ENCODE results near the gene RNU1-4. TPM values are rescaled to one million over a fixed set of nuclear protein-coding genes. Genes with fewer than 3 reads are reported as not detected.
A peak's percentile ranks its signal among the peaks of the same experiment; 100 is the strongest.
"Not testable (repeated sequence)": the region's sequence is repeated elsewhere in the genome, so short reads cannot be mapped to it uniquely, and the experiment has no call there.

Gene RNU1-4
- total RNA-seq, 2 donors from 2014 or later, result under 0.01 TPM

DNA sequence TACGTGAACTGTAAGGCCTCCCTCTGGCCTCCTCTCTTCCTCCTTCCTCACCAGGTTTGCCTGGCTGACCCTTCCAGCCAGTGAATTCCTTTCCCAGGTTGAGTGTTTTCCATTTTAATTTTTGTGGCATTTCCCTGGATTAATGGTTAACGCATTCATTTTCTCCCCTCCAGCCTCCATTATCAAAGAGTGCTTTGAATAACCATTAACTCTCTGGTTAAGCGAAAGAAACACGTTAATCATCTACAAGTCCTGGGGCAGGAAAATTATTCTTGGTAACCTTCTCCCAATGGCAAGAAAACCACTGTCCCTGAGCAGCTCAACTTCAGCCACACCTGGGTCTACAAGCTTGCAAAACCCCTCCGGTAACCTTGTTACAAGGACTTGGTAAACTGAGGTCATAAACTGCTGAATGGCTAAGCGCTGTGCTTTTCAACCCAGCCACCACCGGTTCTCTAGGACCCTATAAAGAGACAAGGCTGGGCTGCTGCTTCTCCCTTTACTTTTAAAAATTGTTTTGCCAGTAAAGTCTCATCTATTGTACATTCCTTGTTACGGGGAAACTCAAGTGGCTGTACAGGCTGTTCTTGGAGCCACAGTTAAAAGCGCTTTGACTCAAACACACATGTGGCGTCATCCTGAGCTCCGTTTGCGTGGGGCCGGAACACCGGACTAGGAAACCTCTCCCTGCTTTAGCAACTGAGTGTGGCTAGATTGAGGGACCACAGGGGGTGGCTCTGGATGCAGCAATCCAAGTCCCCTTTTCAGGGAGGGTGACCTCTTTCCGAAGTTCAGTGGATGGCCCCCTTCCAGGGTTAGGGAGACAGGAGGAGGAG, 24.7 kb downstream of the RNU1-4 start:
- H3K4me1 ChIP-seq (replicated peaks); intact Hi-C loops (cut with DNase I); H3K9me3 ChIP-seq; H3K27me3 ChIP-seq (replicated peaks; ENCODE audit: insufficient read depth); DNase-seq (ENCODE audit: low spot score); H3K36me3 ChIP-seq: not testable (repeated sequence)
- Histone ChIP-seq H3K4me3 (peak overlapping the region in 1 of 2 donors; percentile 6), H3K27ac (peak overlapping the region; percentile 39 to 55)
- 44% methylated on average over 15 of the region's 15 CpGs for WGBS
- TF ChIP-seq POLR2AphosphoS5 (IDR thresholded peaks at IDR 0.05), result peak; percentile 48

DNA sequence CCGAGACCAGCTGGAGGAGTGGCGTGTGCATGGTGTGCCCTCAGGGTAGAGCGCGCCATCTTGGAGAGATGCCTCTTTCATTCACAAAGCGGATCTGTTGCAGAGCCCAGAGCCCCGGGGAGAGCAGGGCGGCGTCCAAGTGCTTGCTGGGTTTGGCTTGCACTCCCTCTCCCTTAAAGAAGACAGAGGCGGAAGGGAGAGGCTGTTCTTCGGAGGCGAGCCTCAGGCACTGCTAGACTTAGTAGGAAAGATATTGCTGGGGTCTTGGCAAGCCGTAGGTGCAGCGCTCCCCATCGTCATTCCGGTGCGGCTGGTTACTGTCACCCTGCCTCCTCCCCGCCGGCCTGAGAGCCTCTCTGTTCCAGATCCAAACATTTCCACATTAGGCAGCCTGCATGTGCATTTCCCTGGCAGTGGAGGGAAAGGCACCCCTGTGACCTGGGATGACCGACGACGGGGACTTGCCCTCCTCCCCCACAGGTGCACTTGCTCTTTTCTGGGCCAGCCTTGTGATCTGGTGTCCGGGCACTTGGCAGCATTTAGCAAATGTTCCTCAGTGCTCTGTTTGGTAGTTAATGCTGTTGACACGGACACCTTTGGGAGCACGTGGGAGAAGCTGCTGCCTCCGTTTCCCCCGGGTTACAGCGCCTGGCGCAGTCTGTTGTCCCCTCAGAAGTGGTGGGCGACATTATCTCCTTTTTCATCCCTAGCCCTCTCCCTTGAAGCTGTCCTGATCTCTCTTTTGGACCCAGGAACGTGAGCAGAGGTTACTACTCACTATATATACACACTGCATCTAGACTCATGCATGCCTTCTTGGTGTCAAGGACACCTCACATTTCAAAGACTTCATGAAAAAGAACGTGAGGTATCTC, 25.7 kb downstream of the RNU1-4 start:
- H3K9me3 ChIP-seq; H3K36me3 ChIP-seq; intact Hi-C loops (cut with DNase I); H3K4me1 ChIP-seq (replicated peaks); DNase-seq (ENCODE audit: low spot score); H3K27me3 ChIP-seq (replicated peaks; ENCODE audit: insufficient read depth): not testable (repeated sequence)
- WGBS, result 29% methylated on average over 25 of the region's 31 CpGs
- peak overlapping the region; percentile 39 to 55 for H3K27ac ChIP-seq
- H3K4me3 ChIP-seq, result peak overlapping the region in 1 of 2 donors; percentile 6

DNA sequence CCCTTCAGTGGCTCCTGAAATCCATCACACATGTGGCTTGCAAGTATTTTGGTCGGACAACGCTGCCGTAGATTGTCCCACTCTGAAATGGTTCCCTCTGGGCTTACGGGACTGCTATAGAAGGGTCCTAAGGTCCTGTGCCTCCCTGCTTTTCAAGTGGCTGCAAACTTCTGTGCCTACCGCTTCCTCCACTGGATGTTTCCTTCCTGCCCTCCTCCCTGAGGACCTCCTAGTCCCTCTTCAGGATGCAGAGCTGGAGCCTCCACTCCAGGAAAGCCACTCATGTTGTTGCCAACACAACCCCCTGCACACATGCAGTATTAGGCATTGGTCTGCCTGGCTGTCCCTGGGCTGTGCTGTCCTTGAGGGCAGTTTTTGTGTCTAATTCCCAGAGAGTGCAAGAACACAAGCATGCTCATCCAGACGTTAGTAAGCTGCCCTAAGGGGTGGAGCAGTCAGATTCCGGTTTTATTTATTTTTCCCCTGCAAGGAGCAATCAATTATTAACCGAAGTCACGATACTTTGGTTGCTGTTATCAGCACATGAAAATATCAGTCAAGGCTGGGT, 26.5 kb downstream of the RNU1-4 start:
- 60% methylated on average over 9 of the region's 9 CpGs for WGBS
- H3K9me3 ChIP-seq; intact Hi-C loops (cut with DNase I); H3K4me3 ChIP-seq; H3K27ac ChIP-seq; DNase-seq (ENCODE audit: low spot score); H3K27me3 ChIP-seq (replicated peaks; ENCODE audit: insufficient read depth); H3K36me3 ChIP-seq; H3K4me1 ChIP-seq (replicated peaks): not testable (repeated sequence)

DNA sequence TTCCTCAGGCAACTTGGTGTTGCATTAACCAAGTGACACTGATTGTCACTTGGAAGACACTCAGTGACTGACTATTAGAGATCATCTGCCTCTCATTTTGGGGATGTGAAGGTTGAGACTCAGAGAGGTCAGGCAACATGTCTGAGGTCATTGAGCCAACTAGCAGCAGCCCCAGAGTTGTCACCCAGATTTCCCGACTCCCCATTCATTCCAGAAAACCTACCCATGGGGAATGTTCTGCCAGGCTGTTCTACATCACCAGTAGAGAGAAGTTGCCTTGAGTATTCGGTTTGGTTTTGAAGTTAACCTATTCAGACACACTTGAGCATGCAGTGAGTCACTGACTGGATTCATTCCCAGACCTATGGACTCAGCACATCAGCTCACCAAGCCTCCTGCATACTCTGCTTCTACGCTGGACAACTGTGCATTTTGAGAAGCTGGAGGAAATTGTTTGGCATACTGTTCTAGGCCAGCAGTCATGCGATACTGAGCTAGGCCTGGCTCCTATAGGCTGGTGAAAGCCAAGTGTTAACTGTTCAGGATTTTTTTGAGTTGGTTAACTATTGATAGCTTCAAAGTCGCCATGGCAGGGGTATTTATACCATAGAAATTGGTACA, 29.9 kb downstream of the RNU1-4 start:
- 83% methylated on average over 5 of the region's 5 CpGs for WGBS
- H3K4me3 ChIP-seq; intact Hi-C loops (cut with DNase I); DNase-seq (ENCODE audit: low spot score); H3K9me3 ChIP-seq; H3K27ac ChIP-seq; H3K36me3 ChIP-seq; H3K4me1 ChIP-seq (replicated peaks); H3K27me3 ChIP-seq (replicated peaks; ENCODE audit: insufficient read depth): not testable (repeated sequence)

DNA sequence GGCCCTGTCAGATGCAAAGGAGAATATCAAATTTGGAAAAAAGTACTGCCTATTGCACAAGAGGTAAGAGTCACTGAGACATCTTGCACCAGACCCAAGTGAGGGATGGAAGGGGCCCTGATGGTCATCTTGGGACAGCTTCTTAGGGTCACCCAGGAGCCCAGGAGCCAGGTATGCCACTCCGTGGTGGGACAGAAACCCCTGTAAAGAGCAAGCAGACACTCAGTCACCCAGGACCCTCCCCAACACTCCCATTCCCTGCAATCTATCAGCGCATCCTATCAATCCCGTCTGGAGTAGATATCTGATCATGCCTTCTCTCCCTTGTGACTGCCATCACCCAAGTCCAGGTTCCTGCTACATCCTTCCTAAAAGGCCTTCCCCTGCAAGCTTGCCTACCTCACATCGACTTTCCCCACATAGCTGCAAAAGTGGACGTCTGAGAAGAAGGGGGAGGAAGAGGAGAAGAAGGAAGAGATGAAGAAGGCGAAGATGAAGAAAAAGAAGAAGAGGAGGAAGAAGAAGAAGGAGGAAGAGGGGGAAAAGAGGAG, 30.7 kb downstream of the RNU1-4 start:
- H3K9me3 ChIP-seq; H3K4me1 ChIP-seq (replicated peaks); intact Hi-C loops (cut with DNase I); H3K27me3 ChIP-seq (replicated peaks; ENCODE audit: insufficient read depth); H3K27ac ChIP-seq; DNase-seq (ENCODE audit: low spot score); H3K4me3 ChIP-seq; H3K36me3 ChIP-seq: not testable (repeated sequence)
- WGBS, result 79% methylated on average over 6 of the region's 6 CpGs

DNA sequence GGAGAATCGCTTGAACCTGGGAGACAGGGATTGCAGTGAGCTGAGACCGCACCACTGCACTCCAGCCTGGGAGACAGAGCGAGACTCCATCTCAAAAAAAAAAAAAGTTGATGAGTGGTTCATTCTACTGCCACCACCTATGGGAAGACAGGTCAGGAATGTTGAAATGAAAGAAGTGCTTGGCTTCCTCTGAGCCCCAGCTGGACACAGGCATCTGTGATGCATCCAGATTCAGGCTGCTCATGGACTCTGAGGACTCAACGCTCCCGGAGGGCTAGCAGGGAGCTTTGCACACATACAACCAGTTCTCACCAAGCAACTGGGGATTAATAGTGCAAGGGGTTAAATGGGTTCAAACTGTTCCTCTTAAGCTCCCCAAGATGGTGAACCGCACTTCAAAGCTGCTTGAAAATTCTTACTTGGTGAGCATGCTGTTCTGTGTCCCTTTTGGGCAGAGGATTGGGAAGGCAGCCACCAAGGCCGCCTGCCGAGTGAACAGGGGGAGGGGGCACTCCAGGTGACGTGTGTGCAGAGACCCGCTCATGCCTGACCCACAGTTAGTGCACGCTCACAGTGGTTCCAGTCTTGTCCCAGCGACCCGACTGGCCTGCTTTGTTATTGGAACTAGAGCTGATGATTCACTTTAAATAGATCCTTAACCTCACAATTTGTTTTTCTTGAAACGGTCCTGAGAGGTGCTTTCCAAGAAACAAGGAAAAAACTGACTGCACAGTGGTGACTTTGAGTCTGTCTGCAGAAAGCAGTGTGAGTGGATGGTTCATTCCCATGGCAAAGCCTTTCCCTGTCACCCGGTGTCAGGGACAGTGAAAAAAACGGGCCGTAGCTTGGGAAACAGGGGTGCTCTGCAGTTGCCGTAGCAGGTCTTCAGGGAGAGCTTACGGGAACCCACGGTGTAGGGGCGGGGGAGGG, 32.2 kb downstream of the RNU1-4 start:
- H3K36me3 ChIP-seq; H3K9me3 ChIP-seq; intact Hi-C loops (cut with DNase I); H3K27me3 ChIP-seq (replicated peaks; ENCODE audit: insufficient read depth); H3K27ac ChIP-seq; H3K4me1 ChIP-seq (replicated peaks); H3K4me3 ChIP-seq; DNase-seq (ENCODE audit: low spot score): not testable (repeated sequence)
- 38% methylated on average over 14 of the region's 21 CpGs for WGBS

DNA sequence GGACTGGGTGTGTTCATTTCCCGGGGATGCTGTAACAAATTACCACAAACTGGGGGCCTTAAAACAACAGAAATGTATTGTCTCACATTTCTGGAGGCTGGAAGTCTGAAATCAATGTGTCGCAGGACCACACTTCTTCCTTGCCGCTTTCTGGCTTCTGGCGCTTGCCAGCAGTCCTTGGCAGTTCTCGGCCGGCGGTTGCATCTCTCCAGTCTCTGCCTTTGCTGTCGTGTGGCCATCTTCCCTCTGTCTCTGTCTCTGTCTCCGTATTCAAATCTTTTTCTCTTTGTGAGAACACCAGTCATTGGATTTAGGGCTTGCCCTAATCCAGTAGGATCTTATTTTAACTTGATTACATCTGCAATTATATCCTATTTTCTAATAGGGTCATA, 32.9 kb downstream of the RNU1-4 start:
- H3K27ac ChIP-seq; DNase-seq (ENCODE audit: low spot score); H3K36me3 ChIP-seq; H3K9me3 ChIP-seq; intact Hi-C loops (cut with DNase I); H3K27me3 ChIP-seq (replicated peaks; ENCODE audit: insufficient read depth); H3K4me3 ChIP-seq; H3K4me1 ChIP-seq (replicated peaks): not testable (repeated sequence)
- 46% methylated on average over 8 of the region's 9 CpGs for WGBS

DNA sequence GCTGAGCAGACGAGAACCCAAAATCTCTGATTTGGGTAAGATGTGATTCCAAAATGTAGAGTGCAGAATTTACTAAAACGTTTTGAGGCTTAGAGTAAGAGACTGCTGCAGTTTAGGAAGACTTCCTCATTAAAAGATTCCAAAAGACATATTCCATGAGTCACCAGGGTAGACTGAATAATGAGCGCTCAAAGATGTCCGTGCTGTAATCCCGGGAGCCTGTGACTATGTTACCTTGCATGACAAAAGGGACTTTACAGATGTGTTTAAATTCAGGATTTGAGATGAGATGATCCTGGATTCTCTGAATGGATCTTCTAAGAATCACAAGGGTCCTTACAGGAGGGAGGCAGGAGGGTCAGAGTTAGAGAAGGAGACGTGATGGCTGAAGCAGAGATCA, 33.4 kb downstream of the RNU1-4 start:
- DNase-seq (ENCODE audit: low spot score); H3K9me3 ChIP-seq; H3K36me3 ChIP-seq; intact Hi-C loops (cut with DNase I); H3K27me3 ChIP-seq (replicated peaks; ENCODE audit: insufficient read depth); H3K27ac ChIP-seq; H3K4me1 ChIP-seq (replicated peaks); H3K4me3 ChIP-seq: not testable (repeated sequence)
- WGBS, result 45% methylated on average over 3 of the region's 6 CpGs

DNA sequence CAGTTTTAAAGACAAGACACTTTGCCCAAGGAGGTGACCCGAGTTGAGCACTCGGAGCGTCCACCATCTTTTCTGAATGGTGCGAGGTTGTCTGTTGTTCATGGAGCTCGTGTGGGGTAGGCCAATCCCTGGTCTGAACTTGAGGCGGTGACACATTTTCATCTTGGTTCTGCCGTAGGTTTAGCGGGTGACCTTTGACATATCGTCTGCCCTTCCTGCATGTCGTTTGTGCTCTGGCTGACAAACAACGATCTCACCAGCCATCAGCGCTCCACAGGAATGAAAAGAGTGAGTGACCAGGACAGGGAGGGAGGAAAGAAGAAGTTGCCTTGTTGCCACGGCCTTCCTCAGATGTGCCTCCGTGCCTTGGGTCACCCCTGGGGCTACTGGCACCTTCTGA, 34.5 kb downstream of the RNU1-4 start:
- DNase-seq (ENCODE audit: low spot score); intact Hi-C loops (cut with DNase I): not testable (repeated sequence)
- WGBS, result 78% methylated on average over 7 of the region's 14 CpGs

DNA sequence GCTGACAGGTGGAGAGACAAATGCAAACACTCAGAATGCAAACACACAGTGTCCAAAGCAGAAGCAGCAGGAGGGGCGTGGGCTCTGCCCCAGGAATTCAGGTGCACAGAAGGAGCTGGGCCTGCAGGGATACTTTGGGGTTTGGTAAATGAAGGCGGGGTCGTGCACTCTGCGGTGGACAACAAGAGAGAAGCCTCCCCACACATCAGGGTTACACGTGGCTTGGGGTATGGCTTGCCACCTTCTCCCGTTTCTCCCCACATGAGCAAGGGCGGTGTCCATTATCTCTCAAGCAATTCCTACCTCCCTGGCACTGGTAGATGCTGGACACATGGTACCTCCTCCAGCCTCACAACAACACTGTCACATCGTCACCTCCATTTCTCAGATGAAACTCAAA, 35.0 kb downstream of the RNU1-4 start:
- not testable (repeated sequence) for DNase-seq (ENCODE audit: low spot score)

More for the DNA sequence above, 34.5 kb downstream of the RNU1-4 start:
- H3K4me1 ChIP-seq (replicated peaks); H3K27me3 ChIP-seq (replicated peaks; ENCODE audit: insufficient read depth); H3K4me3 ChIP-seq; H3K27ac ChIP-seq; H3K36me3 ChIP-seq; H3K9me3 ChIP-seq: not testable (repeated sequence)

DNA sequence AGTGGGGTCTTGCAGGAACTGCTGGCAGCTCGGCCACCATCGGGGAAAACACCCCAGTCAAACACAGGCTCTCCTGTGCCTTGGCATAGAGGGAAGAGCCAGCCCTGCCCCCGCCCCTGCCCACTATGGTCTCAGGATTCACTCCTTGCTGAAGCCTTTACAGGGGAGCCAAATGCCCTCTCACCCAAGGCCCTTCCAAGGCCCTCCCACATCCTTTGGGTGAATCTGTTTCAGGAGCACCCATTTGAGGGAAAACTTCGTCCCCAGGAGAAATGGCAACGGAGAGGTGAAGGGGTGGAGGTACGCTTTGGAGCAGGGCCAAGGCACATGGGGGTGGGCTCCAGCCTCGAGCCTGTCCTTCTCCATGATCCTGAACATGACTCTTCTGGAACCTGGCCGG, 35.9 kb downstream of the RNU1-4 start:
- H3K4me1 ChIP-seq (replicated peaks); H3K36me3 ChIP-seq; intact Hi-C loops (cut with DNase I); H3K4me3 ChIP-seq; H3K27ac ChIP-seq; DNase-seq (ENCODE audit: low spot score); H3K9me3 ChIP-seq; H3K27me3 ChIP-seq (replicated peaks; ENCODE audit: insufficient read depth): not testable (repeated sequence)
- 94% methylated on average over 4 of the region's 8 CpGs for WGBS

More for the DNA sequence above, 35.0 kb downstream of the RNU1-4 start:
- H3K27ac ChIP-seq; H3K4me1 ChIP-seq (replicated peaks); H3K4me3 ChIP-seq; H3K36me3 ChIP-seq; H3K27me3 ChIP-seq (replicated peaks; ENCODE audit: insufficient read depth); H3K9me3 ChIP-seq; intact Hi-C loops (cut with DNase I): not testable (repeated sequence)
- 88% methylated on average over 8 of the region's 8 CpGs for WGBS

All from prostate gland (tissue), 2 donors.